Gastrocnemius medialis (tissue), 4 donors: ENCODE data around the gene MKRN2OS. TPM values are rescaled to one million over a fixed set of nuclear protein-coding genes. Genes with fewer than 3 reads are reported as not detected.

Experiments used
- ATAC-seq, 2 donors: fragments of 150-250 bp; one replicate each; pipeline ENCODE4 v1.9.1; 2016
- DNase-seq, 2 donors: peaks; one replicate each; pipeline ENCODE4 v3.0.0-alpha.2; 2019
- H3K27ac ChIP-seq, 4 donors: fragments of 200-600 bp; sonication (generic); 1 replicate in 1 of 4; 2 replicates in 3 of 4; pipeline ENCODE4 v1.5.1; 2016 to 2018; ENCODE audit warnings: mild to moderate bottlenecking in 2 of 4, moderate library complexity in 1 of 4
- H3K27me3 ChIP-seq, 3 donors: fragments of 200-600 bp; sonication (generic) in 2 of 3; 1 replicate in 1 of 3; 2 replicates in 2 of 3; pipeline versions ENCODE4 v1.5.1 to v1.6.0; 2016 to 2019; ENCODE audit warnings: mild to moderate bottlenecking in 1 of 3, moderate library complexity in 1 of 3
- H3K36me3 ChIP-seq, 2 donors: fragments of 200-600 bp; sonication (generic) in 1 of 2; one replicate each; pipeline ENCODE4 v1.5.1; 2017 to 2018
- H3K4me1 ChIP-seq, 2 donors: fragments of 200-600 bp; sonication (generic) in 1 of 2; one replicate each; pipeline ENCODE4 v1.5.1; 2016 to 2017; ENCODE audit warnings: mild to moderate bottlenecking in 2 of 2
- H3K4me3 ChIP-seq, 4 donors: fragments of 200-600 bp; sonication (generic) in 3 of 4; 1 replicate in 1 of 4; 2 replicates in 3 of 4; pipeline ENCODE4 v1.5.1; 2016 to 2019; ENCODE audit warnings: mild to moderate bottlenecking in 2 of 4
- H3K9me3 ChIP-seq, 3 donors: fragments of 200-600 bp; sonication (generic) in 2 of 3; 1 replicate in 1 of 3; 2 replicates in 2 of 3; pipeline ENCODE4 v1.5.1; 2016 to 2019
- POLR2A ChIP-seq, 2 donors: fragments of 450-650 bp; IDR thresholded peaks; one replicate each; pipeline ENCODE4 v1.6.1; 2017; ENCODE audit warnings: antibody characterized with exemption in 2 of 2, mild to moderate bottlenecking in 2 of 2, moderate library complexity in 2 of 2
- in situ Hi-C, 4 donors: fragments of 200-750 bp; cut with MboI; loops; one replicate each; pipeline versions ENCODE4 v1.15.0 to v1.8.0; 2017; ENCODE audit warnings: low sequenced_read_pairs in 4 of 4
- intact Hi-C: fragments of 100-400 bp; cut with DNase I; formaldehyde crosslinking; loops from one replicate; pipeline ENCODE4 v1.15.1; 2023; ENCODE audit warnings: low total_unique reads
- total RNA-seq, 4 donors: library from RNA; depleted of rRNA; stranded (reverse); fragments of >200 nt; gene quantifications; one replicate each; pipeline versions ENCODE4 v1.1.0 to v1.2.3, GENCODE V29; 2016
- TF ChIP-seq, protein P1 (sequence below), 5 experiments: fragments of 450-650 bp in 3 of 5; fragments of 200-600 bp in 2 of 5; sonication (generic) in 2 of 5; IDR thresholded peaks in 4 of 5; conservative IDR thresholded peaks in 1 of 5; 1 replicate in 4 of 5; 2 replicates in 1 of 5; pipeline ENCODE4 v1.5.1; 2016 to 2019; ENCODE audit warnings: antibody characterized with exemption in 5 of 5, mild to moderate bottlenecking in 3 of 5, moderate library complexity in 3 of 5

Gene MKRN2OS
- total RNA-seq, 4 donors from 2014 or later: 0.95 TPM; not detected in 3

GRCh38 chr3:12559520-12559919 is 14.2 kb upstream of the MKRN2OS start:
- intact Hi-C loops: loop anchor here (5.0 kb wide), 1 partner anchor 148 kb away; no protein-coding TSS in a partner anchor

DNA sequence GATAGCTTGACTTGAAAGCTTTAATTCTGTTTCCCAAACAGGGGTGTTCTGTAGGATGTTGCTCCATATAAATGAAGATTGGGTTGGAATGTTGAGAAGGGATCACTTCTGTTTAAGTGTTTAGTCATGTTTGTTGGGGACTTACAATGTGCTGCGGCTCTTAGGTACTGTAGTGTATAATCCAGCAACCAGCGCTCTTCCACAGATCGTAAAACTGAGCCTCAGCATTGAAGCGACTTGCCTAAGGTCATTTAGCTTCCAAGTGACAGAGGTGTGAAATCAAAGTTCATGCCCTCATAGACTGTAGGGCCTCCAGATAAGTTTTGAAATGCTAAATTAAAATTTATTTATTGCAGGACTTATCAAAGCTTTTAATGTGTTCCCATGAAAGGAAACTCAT is 13.4 kb upstream of the MKRN2OS start:
- peak overlapping the region in 3 of 4 donors; percentile 89 to 99 (median 99) for H3K4me3 ChIP-seq
- H3K4me1 ChIP-seq: peaks cover 62 to 71% of the 10 kb centered on the region in 2 donors
- no peak for ATAC-seq
- TF ChIP-seq, protein P1, sequence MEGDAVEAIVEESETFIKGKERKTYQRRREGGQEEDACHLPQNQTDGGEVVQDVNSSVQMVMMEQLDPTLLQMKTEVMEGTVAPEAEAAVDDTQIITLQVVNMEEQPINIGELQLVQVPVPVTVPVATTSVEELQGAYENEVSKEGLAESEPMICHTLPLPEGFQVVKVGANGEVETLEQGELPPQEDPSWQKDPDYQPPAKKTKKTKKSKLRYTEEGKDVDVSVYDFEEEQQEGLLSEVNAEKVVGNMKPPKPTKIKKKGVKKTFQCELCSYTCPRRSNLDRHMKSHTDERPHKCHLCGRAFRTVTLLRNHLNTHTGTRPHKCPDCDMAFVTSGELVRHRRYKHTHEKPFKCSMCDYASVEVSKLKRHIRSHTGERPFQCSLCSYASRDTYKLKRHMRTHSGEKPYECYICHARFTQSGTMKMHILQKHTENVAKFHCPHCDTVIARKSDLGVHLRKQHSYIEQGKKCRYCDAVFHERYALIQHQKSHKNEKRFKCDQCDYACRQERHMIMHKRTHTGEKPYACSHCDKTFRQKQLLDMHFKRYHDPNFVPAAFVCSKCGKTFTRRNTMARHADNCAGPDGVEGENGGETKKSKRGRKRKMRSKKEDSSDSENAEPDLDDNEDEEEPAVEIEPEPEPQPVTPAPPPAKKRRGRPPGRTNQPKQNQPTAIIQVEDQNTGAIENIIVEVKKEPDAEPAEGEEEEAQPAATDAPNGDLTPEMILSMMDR (IDR thresholded peaks at IDR 0.05 in 4 of 5, conservative IDR thresholded peaks at IDR 0.05 in 1 of 5): no peak
- no peak for TF ChIP-seq POLR2A (IDR thresholded peaks at IDR 0.05)
- no peak for DNase-seq
- in situ Hi-C loops (loop anchor here in 1 of 4 donors (25.0 kb wide), 1 partner anchor 154 kb away; no protein-coding TSS in a partner anchor), intact Hi-C loops (loop anchor here (5.0 kb wide), 1 partner anchor 149 kb away; no protein-coding TSS in a partner anchor)
- peak overlapping the region; percentile 96 to 99 (median 98) for H3K27ac ChIP-seq
- H3K27me3 ChIP-seq: peaks cover 8 to 11% (median 10%) of the 10 kb centered on the region in 3 donors
- no peaks in the 10 kb centered on the region for H3K36me3 ChIP-seq
- no peaks in the 10 kb centered on the region for H3K9me3 ChIP-seq

More at GRCh38 chr3:12559520-12559919, 14.2 kb upstream of the MKRN2OS start:
- DNase-seq (no peak), ATAC-seq (no peak)
- H3K4me3 ChIP-seq: peak overlapping the region in 1 of 4 donors; percentile 5
- H3K9me3 ChIP-seq: no peaks in the 10 kb centered on the region
- TF ChIP-seq, protein P1 (IDR thresholded peaks at IDR 0.05 in 4 of 5, conservative IDR thresholded peaks at IDR 0.05 in 1 of 5): no peak
- no peak for TF ChIP-seq POLR2A (IDR thresholded peaks at IDR 0.05)
- no peaks in the 10 kb centered on the region for H3K36me3 ChIP-seq
- H3K27me3 ChIP-seq: peaks cover under 1 to 4% (median 2%) of the 10 kb centered on the region in 3 donors
- peaks cover 63 to 72% of the 10 kb centered on the region in 2 donors for H3K4me1 ChIP-seq
- H3K27ac ChIP-seq: peak overlapping the region; percentile 96 to 99 (median 98)
- in situ Hi-C loops: loop anchor here in 1 of 4 donors (25.0 kb wide), 1 partner anchor 153 kb away; no protein-coding TSS in a partner anchor

GRCh38 chr3:12557473-12558100 is 12.3 kb upstream of the MKRN2OS start:
- Histone ChIP-seq H3K27ac (peak overlapping the region; percentile 96 to 99 (median 98)), H3K36me3 (no peaks in the 10 kb centered on the region), H3K9me3 (no peaks in the 10 kb centered on the region), H3K4me3 (peak overlapping the region; percentile 75 to 99 (median 94)), H3K27me3 (peaks cover 13 to 19% (median 16%) of the 10 kb centered on the region in 3 donors), H3K4me1 (peaks cover 59 to 62% of the 10 kb centered on the region in 2 donors)
- DNase-seq (no peak), ATAC-seq (peak; percentile 62 to 66)
- in situ Hi-C loops (loop anchor here in 1 of 4 donors (25.0 kb wide), 1 partner anchor 155 kb away; no protein-coding TSS in a partner anchor), intact Hi-C loops (loop anchor here (1.0 to 5.0 kb wide), 4 partner anchors 73 to 240 kb away; partner anchors contain the start of gene TSEN2)
- no peak for TF ChIP-seq POLR2A (IDR thresholded peaks at IDR 0.05)

DNA sequence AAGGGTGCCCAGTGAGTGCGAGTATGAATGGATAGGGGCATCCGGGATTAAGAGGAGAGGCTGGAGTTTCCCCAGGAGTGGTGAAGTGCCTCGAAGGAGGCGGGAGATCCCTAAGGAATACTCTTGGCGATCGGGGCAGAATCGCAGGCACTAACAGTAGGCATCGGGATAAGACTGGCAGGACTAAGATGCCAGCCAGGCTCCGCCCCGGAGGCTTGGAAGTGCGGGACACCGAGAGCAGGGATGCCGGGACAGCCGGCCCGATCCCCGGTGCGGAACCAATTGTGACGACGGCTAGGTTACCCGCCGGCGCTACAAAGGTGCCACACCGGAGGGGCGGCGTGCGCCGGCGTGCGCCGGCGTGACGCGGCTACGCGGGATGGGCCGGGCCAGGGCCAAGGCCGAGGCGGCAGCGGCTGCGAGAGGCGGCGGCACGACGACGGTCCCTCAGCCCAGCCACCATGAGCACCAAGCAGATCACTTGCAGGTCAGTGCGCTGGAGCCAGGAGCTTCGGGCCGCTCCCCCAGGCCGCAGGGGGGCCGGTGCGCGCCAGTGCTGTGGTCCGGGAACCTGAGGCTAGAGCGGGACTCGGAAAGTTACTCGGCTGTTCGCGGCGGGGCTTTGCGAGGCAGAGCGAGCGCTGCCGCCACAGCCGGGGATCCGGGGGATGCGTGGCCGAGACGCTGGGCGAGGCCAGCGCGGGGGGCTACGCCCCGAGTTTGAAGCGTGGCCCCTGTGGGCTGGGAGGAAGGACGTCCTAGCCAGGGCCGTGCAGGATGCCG is 11.6 kb upstream of the MKRN2OS start, which contains the start of gene MKRN2:
MKRN2 (plus strand) TSS at position 398 of the 783 bp plus-strand sequence; CDS start at position 462, 64 bp downstream.
- peak; percentile 74 to 84 for DNase-seq
- ATAC-seq: peak; percentile 80 to 81
- TF ChIP-seq, protein P1 (IDR thresholded peaks at IDR 0.05 in 4 of 5, conservative IDR thresholded peaks at IDR 0.05 in 1 of 5): peak in 2 of 5 experiments; percentile 35 to 40
- peak; percentile 99 for TF ChIP-seq POLR2A (IDR thresholded peaks at IDR 0.05)
- Histone ChIP-seq H3K4me3 (peak within 1 kb of the TSS; percentile 75 to 99 (median 94)), H3K27ac (peak within 1 kb of the TSS; percentile 96 to 99 (median 98)), H3K9me3 (no peaks in the 10 kb centered on the region), H3K36me3 (no peaks in the 10 kb centered on the region), H3K27me3 (peaks cover 15 to 26% (median 17%) of the 10 kb centered on the region in 3 donors), H3K4me1 (peaks cover 52 to 55% of the 10 kb centered on the region in 2 donors)
- in situ Hi-C loops (loop anchor here in 1 of 4 donors (25.0 kb wide), 1 partner anchor 155 kb away; no protein-coding TSS in a partner anchor), intact Hi-C loops (loop anchor here (1.0 to 5.0 kb wide), 4 partner anchors 72 to 240 kb away; partner anchors contain the start of gene TSEN2)
